GM18508 (cell line): ENCODE data around the gene OAF.

ENCODE experiments used
- ATAC-seq: cut with Tn5 transposase; IDR thresholded peaks from one replicate; pipeline ENCODE4 v1.9.1; 2021; ENCODE audit warnings: moderate number of reproducible peaks; ENCODE audit not compliant: insufficient read depth, unreplicated experiment

The OAF gene

GRCh38 chr11:120182790-120183491 is 27.9 kb upstream of the OAF start:
- no peak for ATAC-seq

GRCh38 chr11:120183701-120184141 is 27.1 kb upstream of the OAF start:
- ATAC-seq: no peak

- ATAC-seq: no peak
Measured at GRCh38 chr11:120184371-120184945, 26.4 kb upstream of the OAF start.

- ATAC-seq: no peak
Measured at GRCh38 chr11:120184946-120185705, 25.7 kb upstream of the OAF start.

- no peak for ATAC-seq
Measured at GRCh38 chr11:120185706-120186455, 25.0 kb upstream of the OAF start.

- ATAC-seq: no peak
Measured at GRCh38 chr11:120186456-120186773, 24.4 kb upstream of the OAF start.

DNA sequence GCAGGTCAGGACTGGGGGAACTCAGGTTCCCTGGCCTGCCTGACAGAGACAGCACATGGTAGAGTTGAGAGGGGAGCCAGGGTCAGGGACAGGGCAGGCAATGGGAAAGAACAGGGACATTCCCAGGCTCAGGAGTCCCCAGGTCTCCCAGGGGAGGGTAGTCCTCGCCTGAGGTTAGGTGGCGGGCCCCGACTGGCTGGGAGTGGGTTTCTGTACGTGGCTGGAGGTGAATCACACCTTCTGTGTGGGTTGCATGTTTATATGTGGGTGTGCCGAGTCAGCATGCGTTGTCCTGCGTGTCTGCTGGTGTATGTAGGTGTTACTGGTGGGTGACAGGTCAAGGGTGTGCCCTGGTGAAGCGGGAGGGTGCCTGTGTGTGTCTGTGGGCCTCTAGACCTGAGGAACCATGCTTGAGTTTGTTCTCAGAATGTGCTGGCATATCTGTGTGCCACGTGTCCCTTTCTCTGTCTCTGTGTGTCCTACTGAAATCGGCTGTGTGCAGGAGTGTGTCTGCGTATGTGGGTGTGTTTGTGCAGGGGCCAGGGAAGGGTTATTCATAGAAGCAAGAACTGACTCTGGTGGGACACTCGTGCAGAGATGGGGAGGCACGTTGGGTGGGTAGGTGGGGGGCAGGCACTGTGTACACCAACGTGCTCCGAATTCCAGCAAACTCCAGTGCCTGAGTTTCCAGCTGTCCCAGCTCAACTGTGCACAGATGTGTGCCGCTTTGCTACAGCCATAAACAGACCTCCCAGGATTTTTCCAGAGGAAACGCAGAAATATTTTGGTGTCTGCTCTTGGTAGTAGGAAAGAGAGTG is 23.8 kb upstream of the OAF start:
- ATAC-seq: no peak

DNA sequence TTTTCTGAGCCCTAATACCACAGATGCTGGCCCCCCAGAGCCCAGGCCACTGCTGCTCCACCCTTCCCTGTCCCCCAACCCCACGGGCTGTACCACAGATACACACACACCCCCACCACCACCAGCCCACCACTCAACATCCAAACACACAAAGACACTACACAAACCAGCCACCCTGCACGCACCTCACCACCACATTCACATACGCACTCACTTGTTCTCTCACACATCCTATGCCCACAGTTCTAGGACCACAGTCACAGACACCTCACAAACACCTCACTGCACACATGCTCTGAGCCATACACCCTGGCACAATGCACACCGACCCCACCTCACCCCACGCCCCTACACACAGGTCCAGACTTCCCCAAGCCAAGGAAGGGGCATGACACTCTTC is 22.5 kb upstream of the OAF start:
- no peak for ATAC-seq

DNA sequence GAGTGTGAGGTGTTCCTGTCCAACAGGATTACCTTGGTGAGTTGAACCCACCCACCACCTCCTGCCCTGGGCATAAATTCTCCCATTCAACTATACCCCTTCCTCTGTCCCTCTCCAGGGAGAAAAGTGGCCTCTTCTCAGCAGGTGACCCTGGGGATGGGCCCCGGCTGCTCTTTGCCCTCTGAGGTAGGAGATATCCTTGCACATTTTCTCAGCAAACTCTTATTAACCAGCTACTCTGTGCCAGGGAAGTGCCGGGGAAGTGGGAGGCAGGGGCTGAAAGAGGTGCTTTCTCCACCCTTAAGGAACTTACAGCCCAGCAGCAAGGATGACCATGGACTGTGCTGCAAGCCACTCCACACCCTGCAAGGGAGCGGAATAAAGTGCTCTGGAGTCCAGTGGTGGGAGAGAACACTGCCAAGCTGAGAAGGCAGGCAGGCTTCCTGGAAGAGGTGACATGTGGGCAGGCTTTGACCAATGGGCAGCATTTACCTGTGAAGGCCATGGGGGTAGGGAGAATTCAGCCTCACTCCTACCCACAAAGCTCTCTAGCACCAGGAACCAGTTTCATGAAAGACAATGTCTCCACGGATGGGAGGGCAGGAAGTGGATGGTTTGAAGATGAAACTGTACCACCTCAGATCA is 21.9 kb upstream of the OAF start:
- no peak for ATAC-seq

- ATAC-seq: no peak
Measured at GRCh38 chr11:120191058-120191457, 19.8 kb upstream of the OAF start.

DNA sequence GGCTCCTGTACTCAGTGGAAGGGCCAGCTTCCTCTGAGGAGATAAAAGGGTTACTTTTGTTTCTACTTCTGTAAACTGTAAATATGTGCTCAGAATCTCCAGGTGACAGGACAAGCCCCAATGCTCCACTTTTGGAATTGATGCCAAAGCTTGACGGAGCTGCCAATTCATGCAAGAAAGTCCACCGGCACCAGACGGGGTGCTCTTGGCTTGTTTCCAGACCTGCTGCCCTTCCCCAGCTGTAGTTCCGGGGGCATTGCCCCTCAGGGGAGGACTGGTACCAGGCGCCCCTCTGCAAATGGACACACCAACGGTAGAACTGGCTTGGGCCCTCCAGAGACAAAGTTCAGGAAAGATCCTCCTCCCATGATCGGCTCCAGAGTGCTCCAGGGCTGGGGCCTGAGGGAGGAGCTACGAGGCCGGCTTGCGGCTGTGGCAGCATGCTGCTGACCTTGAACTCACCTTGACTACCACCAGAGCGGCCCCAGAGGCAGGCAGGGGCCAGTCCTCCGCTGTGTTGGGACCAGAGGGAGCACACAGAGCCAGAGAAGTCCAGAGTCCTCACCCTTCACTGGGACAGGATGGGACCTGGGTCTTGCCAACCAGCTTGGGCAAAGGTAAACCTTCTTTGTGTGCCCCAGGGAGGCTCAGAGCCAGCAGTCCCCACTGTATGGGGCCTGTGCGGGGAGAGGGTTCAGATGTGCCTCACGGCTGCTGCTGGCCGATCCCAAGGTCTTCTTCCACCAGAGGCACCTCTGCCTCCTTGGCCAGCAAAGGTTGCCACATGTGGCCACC is 17.8 kb upstream of the OAF start:
- no peak for ATAC-seq

- ATAC-seq: no peak
Measured at GRCh38 chr11:120194166-120194565, 16.7 kb upstream of the OAF start.

DNA sequence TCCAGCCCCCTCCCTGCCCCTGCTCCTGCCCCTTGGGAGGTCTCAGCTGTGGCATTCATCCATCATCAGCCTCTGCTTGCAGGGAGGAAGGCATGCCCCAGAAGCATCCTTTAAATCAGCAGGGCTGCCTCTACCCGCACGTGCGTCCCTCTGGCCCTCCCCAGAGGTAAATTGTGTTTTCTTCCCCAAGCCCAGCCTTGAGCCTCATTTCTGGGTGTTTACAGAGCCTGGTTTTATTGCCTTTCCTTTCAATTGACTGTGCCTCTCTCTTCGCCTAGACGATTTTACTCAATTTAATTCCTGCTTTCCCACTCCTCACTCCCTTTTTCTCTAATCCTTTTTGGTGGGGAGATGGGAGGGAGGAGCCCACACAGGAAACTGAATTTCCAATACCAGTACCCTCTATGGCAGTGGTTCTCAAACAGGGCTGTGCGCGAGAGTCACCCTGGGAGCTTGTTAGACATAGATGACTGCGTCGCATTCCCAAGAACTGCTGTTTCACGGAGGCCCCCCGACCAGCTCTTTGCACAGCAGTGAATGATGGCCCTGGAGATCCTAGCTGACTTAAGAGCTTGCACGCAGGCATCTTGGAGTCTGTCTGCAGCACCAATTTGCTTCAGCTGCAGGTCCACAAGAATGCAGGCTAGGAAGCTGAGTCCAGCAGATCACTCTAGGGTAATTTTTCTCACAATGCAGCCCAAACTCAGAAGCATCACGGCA is 15.1 kb upstream of the OAF start:
- ATAC-seq: no peak

DNA sequence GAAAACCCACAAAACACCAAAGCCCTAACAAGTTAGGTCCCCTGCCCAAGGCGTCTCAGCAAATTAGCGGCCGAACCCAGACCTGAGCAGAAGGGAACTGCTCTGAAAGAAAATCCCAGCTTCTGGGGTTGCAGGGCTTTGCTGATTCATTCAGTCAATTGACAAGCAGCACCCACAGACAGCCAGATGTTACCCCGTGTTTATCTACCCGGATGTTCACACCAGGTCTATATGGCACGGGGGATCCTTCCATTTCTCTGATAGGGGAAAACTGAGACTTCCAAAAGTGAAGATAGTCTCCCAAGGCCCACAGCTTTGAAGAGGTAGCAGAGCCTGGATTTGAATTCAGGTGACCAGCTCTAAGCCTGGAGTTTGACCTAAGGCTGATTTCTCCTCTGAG is 14.0 kb upstream of the OAF start:
- no peak for ATAC-seq

- ATAC-seq: no peak
Measured at GRCh38 chr11:120197251-120197891, 13.5 kb upstream of the OAF start.

DNA sequence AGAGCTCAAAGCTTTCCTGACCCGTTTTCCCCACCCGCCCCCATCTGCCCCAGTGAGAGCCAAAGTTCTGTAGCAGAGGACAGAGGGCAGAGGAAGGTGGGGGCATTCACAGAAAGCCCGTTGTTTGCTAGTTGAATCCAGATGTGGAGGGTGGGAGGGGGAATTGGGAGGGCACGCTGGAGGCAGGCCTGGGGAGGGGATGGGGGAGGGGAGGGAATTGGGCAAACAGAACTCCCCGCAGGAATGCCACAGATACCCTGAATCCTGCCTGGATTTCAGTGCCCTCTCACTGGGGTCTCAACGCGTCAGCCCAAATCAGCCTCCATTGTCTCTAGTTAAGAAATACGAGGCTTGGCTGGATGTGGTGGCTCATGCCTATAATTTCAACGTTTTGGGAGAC is 12.9 kb upstream of the OAF start:
- no peak for ATAC-seq

DNA sequence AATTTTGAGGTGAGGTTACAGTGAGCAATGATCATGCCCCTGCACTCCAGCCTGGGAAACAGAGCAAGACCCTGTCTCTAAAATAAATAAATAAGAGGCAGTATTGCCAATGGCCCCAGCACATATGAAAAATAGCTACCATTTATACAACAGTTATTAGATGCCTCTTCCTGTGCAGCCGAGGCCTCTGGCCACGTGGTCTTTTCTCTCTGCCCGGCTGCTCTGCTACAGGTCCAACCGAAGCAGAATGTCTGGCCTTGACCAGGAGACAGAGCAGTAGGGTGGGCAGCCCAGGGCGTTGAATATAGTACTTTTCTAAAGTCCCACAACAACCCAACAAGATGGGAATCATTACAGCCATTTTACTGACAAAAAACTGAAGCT is 12.4 kb upstream of the OAF start:
- ATAC-seq: no peak
